Thymus (tissue), 11 donors: ENCODE results near the gene EXOC1L. TPM values are rescaled to one million over a fixed set of nuclear protein-coding genes. Genes with fewer than 3 reads are reported as not detected.

Experiments
- DNase-seq, 9 donors: peaks; one replicate each; pipeline ENCODE4 v3.0.0-alpha.2; 2013; ENCODE audit warnings: low spot score in 9 of 9, low read depth in 6 of 9, missing footprints in 1 of 9
- H3K27ac ChIP-seq, 2 donors: one replicate each; pipeline ENCODE4 v1.5.1; 2013; ENCODE audit warnings: control low read depth in 1 of 2, low read depth in 1 of 2, low read length in 1 of 2, mild to moderate bottlenecking in 1 of 2, moderate library complexity in 1 of 2
- H3K27me3 ChIP-seq, 2 donors: one replicate each; pipeline ENCODE4 v1.5.1; 2013; ENCODE audit warnings: low read length in 1 of 2; ENCODE audit not compliant: control insufficient read depth in 2 of 2, insufficient read depth in 1 of 2
- H3K36me3 ChIP-seq, 2 donors: one replicate each; pipeline ENCODE4 v1.5.1; 2013; ENCODE audit warnings: low read length in 1 of 2, mild to moderate bottlenecking in 1 of 2, moderate library complexity in 1 of 2; ENCODE audit not compliant: control insufficient read depth in 2 of 2, insufficient read depth in 2 of 2
- H3K4me1 ChIP-seq, 2 donors: one replicate each; pipeline ENCODE4 v1.5.1; 2013; ENCODE audit warnings: low read length in 2 of 2; ENCODE audit not compliant: control insufficient read depth in 2 of 2, insufficient read depth in 2 of 2
- H3K4me3 ChIP-seq, 2 donors: one replicate each; pipeline ENCODE4 v1.5.1; 2013; ENCODE audit warnings: low read length in 2 of 2, control low read depth in 1 of 2, mild to moderate bottlenecking in 1 of 2
- H3K9me3 ChIP-seq, 2 donors: one replicate each; pipeline ENCODE4 v1.5.1; 2013; ENCODE audit warnings: low read length in 1 of 2, mild to moderate bottlenecking in 1 of 2; ENCODE audit not compliant: control insufficient read depth in 2 of 2, insufficient read depth in 1 of 2
- WGBS: extraction: QIAGEN DNeasy Blood & Tissue Kit; methylation state at CpG from one replicate; pipeline ENCODE4 v1.1.7; 2013; 5-methylcytosine and 5-hydroxymethylcytosine counted together
- polyA plus RNA-seq: library from polyadenylated mRNA; stranded (reverse); fragments of 200-250 nt; gene quantifications from one replicate; pipeline ENCODE4 v1.2.3, GENCODE V29; 2013
- total RNA-seq: library from RNA; stranded (reverse); fragments of 120-200 nt; gene quantifications from one replicate; pipeline ENCODE4 v1.2.4, GENCODE V29; 2013
- donor health status: healthy.

The EXOC1L gene
- total and polyA plus RNA-seq, 2 donors = not detected

GRCh38 chr4:55884093-55884850 is 64.7 kb downstream of the EXOC1L start:
- WGBS = 84% methylated on average over 2 of the region's 2 CpGs

GRCh38 chr4:55884851-55885219 is 65.2 kb downstream of the EXOC1L start:
- 80% methylated on average over 1 of the region's 1 CpG for WGBS
- H3K27me3 ChIP-seq = no peaks in the 10 kb centered on the region
- H3K27ac ChIP-seq = no peak overlapping the region
- H3K36me3 ChIP-seq = peaks cover 11 to 20% of the 10 kb centered on the region in 2 donors
- H3K4me1 ChIP-seq = no peaks in the 10 kb centered on the region
- no peak for DNase-seq
- H3K9me3 ChIP-seq = no peaks in the 10 kb centered on the region
- H3K4me3 ChIP-seq = no peak overlapping the region

More at GRCh38 chr4:55884093-55884850, 64.7 kb downstream of the EXOC1L start:
- Histone ChIP-seq H3K4me3 (no peak overlapping the region), H3K4me1 (no peaks in the 10 kb centered on the region), H3K27me3 (no peaks in the 10 kb centered on the region), H3K9me3 (no peaks in the 10 kb centered on the region), H3K27ac (no peak overlapping the region), H3K36me3 (peaks cover 12 to 21% of the 10 kb centered on the region in 2 donors)
- DNase-seq = no peak

Other genes starting within 250 kb of the EXOC1L start
- not detected for gene PDCL2, start 227.5 kb upstream of the EXOC1L start, total RNA-seq
- gene PDCL2, start 227.5 kb upstream of the EXOC1L start, polyA plus RNA-seq = 0.11 TPM
- gene NMU, start 183.5 kb upstream of the EXOC1L start, total RNA-seq = 2.5 TPM
- 2.9 TPM for gene NMU, start 183.5 kb upstream of the EXOC1L start, polyA plus RNA-seq
- gene EXOC1, start 33.9 kb downstream of the EXOC1L start, total RNA-seq = 30.5 TPM
- gene EXOC1, start 33.9 kb downstream of the EXOC1L start, polyA plus RNA-seq = 38.8 TPM
- 14.3 TPM for gene CEP135, start 129.2 kb downstream of the EXOC1L start, total RNA-seq
- gene CEP135, start 129.2 kb downstream of the EXOC1L start, polyA plus RNA-seq = 7.8 TPM